OCI-LY7 (cell line): Measurements from ENCODE around the gene IVNS1ABP.

Experiments used
- CTCF ChIP-seq: fragments of 200-600 bp; sonication (generic); conservative IDR thresholded peaks from 2 replicates; pipeline ENCODE4 v1.5.1; 2014; ENCODE audit warnings: mild to moderate bottlenecking, antibody characterized with exemption, low read length, moderate library complexity, mixed read lengths
- EZH2phosphoT487 ChIP-seq: fragments of 200-600 bp; sonication (generic); IDR thresholded peaks from 2 replicates; pipeline ENCODE4 v1.6.1; 2018; ENCODE audit warnings: low read depth, borderline replicate concordance, mild to moderate bottlenecking, mixed run types, antibody characterized with exemption, low read length, moderate library complexity, mixed read lengths

GRCh38 chr1:185322636-185323035, 5.6 kb upstream of the IVNS1ABP start:
- TF ChIP-seq CTCF (no peak), EZH2phosphoT487 (no peak)
